ENCODE results near the gene SAPCD1.

The SAPCD1 gene

DNA sequence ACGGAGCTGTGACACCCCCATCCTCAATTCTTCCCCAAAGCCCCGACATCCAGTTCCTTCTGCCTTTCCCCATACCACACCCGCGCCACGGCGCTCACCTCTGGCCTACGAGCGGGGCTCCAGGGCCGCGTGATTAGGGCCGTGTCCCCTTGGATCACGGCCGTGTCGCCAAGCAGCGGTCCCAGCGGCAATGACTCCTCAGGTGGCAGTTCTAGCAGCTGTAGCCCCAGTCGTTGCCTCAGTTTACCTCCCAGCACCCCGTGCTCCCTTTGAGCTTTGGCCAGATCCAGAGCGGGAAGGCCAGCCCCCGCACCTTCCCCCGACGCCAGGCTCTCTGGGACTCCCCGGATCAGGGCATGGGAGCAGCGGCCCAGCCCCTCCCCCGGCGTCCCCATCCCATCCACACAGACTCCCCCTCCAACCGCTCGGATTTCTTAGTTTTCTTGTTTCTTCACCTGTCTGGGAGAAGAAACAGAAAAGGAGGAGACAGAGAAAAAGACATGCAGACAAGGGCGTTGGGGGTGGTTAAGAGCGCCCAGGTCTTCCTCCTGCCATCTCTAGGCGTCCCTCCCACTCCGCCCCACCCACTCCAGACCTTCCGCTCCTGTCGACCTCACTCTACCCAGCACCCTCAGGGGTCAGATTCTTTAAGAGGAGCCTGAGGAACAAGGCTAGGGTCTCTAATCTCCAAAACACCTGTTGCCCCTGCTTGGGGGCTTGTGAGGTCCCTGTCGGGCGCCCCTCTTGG lies 33.5 kb upstream of the SAPCD1 start, which contains the start of gene DDAH2:
TSS of gene DDAH2 (minus strand) at position 533 of the 748 bp plus-strand sequence. CDS start at position 395, 138 bp downstream.
- no peak for DNase-seq

DNA sequence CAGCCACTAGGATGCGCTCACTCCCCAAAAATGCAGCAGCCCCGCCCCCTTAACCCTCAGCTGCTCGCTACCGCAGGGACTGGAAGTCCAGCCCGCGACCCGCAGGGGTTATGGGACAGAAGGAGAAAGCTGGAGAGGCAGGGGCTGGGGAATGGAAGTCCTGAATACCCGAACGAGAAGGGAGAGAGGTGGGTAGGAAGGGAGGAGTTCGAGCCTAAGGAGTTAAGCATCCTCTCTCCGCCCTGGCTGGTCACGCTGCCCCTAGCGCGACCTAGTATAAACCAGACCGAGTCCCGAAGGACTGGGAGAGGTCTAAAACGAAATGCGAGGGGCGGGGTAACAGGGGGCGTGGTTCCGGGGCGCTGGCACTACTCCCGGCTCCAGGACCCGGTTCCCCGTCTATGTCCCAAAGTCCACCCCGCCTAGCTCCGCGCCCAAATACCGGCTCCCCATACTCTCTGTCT lies 32.9 kb upstream of the SAPCD1 start:
- peak in 57 of 58 donors; percentile 18 to 89 (median 77) for DNase-seq

DNA sequence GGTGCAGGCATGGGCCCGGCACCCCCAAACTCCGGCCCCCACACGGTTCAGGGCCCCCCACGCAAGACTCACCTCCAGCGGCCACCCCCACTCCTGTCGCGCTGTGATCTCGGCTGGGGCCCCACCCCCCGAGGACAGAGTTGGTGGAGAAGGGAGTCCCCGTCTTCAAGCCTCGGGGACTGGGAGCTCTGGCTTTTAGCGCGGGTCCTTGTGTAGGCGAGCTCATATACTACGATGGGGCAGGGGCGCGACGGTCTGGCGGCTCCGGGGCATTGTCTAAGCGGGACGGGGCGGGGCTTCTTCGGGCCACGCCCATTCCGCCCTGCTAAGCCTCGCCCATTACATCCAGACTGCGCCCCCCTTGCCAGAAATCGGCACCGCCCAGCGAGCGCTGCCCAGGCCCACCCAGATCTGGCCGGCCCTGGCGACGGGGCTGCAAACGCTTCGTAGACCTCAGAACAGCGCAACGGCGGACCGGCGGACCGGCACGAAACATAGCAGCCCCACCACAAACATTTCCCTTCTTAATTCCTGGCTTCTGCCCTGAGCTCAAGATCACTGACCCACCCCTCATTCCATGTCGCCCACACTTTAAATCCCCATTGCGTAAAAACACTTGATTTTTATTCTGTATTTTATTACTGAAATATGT lies 32.4 kb upstream of the SAPCD1 start:
- peak in 50 of 58 donors; percentile 27 to 79 (median 57) for DNase-seq

DNA sequence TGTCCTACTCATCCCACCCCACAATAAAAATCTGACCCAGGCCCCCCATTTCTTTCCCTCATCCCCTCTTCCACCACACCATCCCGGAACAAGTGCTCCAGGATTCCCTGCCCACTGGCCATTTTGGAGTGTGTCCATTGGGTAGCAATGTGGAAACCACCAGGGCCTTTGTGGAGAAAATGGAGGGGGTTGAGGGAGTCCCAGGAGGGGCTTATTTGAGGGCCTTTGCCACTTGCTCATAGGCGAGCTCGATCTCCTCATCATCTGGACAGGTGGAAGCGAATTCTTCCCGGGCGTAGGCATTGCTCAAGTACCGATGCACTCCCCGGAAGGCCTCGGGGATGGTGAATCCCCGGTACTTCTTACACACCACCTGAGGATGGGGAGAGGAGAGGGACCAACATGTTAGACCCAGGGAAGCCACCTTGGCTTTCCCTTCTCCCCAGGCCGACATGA lies 31.8 kb upstream of the SAPCD1 start:
- no peak for DNase-seq

DNA sequence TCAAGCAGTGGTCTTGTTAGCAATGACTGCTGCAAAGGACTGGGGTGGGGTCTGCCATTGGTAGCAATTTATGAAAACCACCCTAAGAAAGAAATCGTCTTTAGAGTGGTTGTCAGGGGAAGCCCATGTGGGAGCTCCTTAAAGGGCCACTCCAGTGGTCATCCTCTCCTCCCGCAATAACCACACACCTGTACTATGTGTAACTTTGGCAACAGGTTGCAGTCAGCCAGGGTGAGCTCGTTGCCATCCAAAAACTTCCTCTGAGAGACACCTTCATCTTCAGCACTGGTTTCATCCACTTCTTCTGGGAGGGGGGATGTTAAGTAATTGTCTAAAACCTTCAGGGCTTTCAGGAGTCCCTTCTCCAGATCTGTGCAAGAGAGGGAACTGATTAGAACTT lies 30.4 kb upstream of the SAPCD1 start:
- DNase-seq = no peak

DNA sequence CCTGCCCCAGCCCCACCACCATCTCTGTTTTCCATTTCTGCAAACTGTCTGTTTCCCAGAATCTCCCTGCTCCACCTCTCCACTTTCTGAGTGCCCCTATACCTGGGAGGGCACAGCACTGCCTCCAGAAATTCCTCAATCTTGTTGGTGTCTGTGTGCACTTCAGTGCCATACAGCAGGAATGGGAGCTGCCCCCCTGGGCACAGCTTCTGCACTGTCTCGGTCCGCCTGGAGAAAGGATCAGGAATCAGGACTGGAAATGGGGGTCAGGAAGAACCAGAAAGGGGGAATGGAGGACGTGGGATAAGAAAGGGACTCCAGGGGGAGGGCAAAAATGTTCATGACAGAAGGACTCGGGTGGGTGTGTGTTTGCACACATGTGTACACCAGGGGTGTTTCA lies 28.7 kb upstream of the SAPCD1 start:
- no peak for DNase-seq

GRCh38 chr6:31734247-31734820 lies 28.1 kb upstream of the SAPCD1 start:
- DNase-seq = no peak

DNA sequence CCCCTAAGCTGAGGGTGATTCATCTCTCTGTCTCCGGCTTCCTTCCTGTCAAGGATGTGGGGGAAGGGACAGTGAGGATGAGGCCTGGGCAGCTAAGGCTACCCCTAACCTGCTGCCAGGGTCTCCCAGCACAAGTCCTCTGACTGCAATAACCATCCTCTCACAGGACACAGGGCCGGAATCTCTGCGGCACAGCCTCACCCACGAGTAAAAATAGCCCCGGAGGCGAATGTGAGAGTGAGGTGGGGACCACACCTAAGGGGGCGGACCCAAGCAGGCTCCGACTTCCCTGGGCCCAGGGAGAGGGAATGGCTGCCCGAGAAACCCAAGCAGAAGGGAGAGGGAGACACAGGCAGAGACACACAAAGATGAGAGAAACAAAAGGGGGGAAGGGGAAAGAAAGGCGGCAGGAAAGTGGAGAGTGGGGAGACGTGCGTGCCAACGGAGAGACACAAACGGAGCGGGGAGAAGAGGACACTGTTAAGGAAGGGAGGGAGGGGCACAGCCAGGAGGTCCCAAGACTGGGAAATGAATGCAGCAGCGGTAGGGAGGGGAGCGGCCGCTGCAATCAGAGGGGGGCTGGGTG lies 27.5 kb upstream of the SAPCD1 start:
- peak in 2 of 58 donors; percentile 22 to 30 for DNase-seq

DNA sequence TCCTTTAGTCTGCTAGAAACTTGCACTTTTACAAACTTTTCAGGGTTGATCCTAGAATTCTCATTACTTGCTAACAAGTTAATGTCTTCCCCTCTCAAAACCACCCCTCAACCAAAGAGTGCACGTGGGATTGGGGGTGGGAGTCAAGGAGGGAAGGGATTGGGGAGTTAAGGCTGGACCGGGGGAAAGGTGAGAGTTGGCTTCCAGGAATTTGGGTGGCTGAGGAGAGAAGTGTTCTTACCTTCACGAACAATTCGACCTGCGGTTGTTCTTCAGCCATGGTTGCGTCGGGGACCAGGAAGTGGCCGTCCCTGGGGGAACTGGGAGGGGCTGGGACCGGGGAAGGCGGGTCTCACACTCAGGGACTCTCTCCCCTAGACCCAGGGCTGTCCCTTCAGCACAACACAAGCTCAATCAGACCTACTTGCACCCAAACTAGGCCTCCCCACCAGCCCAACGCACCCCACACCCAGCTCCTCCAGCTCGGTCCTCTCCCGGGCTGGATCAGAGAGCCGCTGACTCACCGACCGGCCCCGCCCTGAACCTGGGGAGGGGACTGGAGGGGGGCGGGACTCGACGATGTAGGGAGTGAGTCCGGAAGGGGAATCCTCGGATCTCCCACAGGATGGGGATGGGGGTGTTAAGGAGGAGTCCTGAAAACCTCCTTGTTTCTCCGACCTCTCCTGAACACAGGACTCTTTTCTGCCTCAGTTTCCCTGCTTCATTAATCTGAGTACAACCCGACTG lies 26.3 kb upstream of the SAPCD1 start, which contains the start of gene CLIC1:
TSS of gene CLIC1 (minus strand) at position 510 of the 747 bp plus-strand sequence. CDS start at position 280, 230 bp downstream.
- peak in 4 of 58 donors; percentile 6 to 69 (median 18) for DNase-seq

GRCh38 chr6:31736768-31737314 lies 25.6 kb upstream of the SAPCD1 start:
- DNase-seq = no peak

- DNase-seq = no peak
These were observed 25.0 kb upstream of the SAPCD1 start for GRCh38 chr6:31737315-31737990.

DNA sequence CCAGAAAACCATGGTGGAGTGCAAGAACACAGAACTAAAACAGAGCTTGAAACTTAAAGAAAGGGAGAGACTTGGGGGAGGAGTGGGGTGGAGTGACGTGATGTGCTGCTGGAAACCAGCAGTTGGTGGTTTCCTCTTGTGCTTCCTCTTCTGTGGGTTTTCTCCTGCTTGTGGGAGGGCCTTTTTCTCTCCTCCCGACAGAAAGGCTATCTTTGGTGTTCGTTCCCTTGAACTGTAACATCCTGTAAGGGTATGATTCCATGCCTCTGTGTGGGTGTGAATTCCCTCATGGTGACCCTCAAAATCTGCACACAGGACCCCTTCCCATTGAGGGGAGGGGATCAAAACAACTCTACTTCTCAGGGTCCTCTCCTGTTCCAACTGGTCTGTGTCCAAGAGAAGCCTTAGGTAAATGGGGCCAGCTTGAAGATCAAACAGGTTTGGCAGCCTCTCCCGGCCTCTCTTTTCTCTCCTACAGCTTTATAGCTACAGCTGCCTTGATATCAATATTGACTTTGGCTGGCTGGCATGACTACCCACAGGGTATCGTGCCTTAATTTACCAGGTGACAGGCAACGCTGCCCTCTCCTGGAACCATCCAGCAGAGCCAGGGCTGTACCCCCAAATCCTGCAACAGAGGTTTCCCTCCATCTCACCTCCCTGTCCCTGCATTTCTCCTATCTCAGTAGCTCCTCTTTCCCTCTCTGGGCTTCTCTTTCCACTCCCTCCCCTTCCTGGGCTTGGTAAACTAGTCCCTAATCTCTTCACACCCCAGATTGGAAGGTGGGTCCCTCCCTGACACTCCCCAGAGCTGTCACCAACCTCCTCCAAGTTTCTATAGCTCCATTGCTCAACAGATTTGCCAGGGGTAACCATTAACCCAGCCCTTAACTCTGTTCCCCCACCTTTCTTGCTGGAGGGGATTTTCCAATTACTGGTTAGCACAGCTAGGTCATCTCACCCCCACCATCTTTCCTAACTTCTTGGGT lies 24.2 kb upstream of the SAPCD1 start:
- DNase-seq = peak in 10 of 58 donors; percentile 6 to 53 (median 18)

DNA sequence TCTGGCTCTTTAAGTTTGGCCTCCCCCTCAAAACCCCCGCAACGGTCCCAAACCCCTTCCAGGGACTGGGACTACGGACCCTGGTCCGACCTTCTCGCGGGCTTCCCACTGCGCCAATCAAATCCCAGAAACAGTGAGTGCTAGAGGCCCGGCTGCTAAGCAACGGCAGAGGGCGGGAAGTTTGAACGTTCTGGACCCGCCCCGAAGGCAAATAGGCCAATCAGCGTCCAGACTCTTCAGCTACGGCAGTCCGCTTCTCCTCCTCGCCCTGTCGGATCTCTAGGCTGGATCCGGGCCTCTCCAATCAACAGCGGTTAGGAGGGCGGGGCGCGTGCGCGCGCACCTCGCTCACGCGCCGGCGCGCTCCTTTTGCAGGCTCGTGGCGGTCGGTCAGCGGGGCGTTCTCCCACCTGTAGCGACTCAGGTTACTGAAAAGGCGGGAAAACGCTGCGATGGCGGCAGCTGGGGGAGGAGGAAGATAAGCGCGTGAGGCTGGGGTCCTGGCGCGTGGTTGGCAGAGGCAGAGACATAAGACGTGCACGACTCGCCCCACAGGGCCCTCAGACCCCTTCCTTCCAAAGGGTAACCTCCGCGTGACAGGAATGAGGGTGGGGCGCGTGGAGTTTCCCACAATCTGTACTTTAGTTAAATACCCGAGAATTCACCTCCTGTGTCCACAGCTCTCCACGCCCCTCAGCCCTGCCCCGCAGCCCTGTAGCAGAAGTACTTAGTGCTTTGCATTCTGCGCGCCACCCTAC lies 22.6 kb upstream of the SAPCD1 start, which contains the start of gene MSH5:
TSS of gene MSH5 (plus strand) at position 367 of the 758 bp plus-strand sequence. CDS start 462 bp downstream, outside the sequence.
- DNase-seq = peak; percentile 71 to 98 (median 96)

GRCh38 chr6:31740397-31741223 lies 21.8 kb upstream of the SAPCD1 start:
- DNase-seq = peak in 1 of 58 donors; percentile 34

- no peak for DNase-seq
These were observed 20.6 kb upstream of the SAPCD1 start for GRCh38 chr6:31741815-31742214.

DNA sequence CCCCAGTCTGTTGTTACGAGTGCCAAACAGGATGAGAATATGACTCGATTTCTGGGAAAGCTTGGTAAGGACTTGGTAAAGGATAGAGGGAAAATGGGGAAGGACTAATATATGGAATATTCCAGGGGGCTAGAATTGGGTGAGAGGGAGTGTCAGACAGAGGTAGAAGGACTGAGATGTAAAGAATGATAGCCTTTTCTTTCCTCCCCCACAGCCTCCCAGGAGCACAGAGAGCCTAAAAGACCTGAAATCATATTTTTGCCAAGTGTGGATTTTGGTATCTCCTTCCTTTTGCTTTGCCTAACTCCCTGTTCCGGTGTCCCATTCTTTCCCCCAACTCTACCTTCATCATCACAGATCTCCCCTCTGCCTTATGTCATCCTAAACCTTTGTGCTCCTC lies 19.6 kb upstream of the SAPCD1 start:
- DNase-seq = no peak

GRCh38 chr6:31744422-31744821 lies 18.0 kb upstream of the SAPCD1 start:
- DNase-seq = no peak

Measured in anterior cingulate cortex (tissue), 58 donors.